OCI-LY7 (cell line): ENCODE measurements around the gene ASPHD1. TPM values are rescaled to one million over a fixed set of nuclear protein-coding genes. Genes with fewer than 3 reads are reported as not detected.

Source experiments
- BruUV-seq: library from RNA; stranded (reverse); fragments of 400-500 nt; replicated peaks from 2 replicates; lab custom pipeline; 2021; lab: Mats Ljungman, UMichigan
- CTCF ChIA-PET: fragments of 300-600 bp; sonication (Branson Sonifier 250); formaldehyde crosslinking; loops from one replicate; lab custom pipeline; 2022; ENCODE audit warnings: antibody characterized with exemption; ENCODE audit not compliant: unreplicated experiment; lab: Charles Lee
- POLR2A ChIA-PET: fragments of 300-600 bp; sonication (Branson Sonifier 250); formaldehyde crosslinking; loops from one replicate; lab custom pipeline; 2022; ENCODE audit warnings: antibody characterized with exemption; lab: Charles Lee
- DNase-seq: peaks from one replicate; pipeline ENCODE4 v3.0.0-alpha.2; 2015; ENCODE audit warnings: low spot score
- H2AFZ ChIP-seq: fragments of 200-600 bp; sonication (generic), shearing (Covaris generic); 2 replicates; pipeline ENCODE4 v1.6.1; 2014; ENCODE audit warnings: mild to moderate bottlenecking, antibody characterized with exemption, low read length, moderate library complexity
- H3K27ac ChIP-seq: fragments of 200-600 bp; sonication (generic); 2 replicates; pipeline ENCODE4 v1.5.1; 2014; ENCODE audit warnings: mixed run types, low read depth, mild to moderate bottlenecking, moderate library complexity, low read length, inconsistent platforms; ENCODE audit not compliant: poor library complexity, severe bottlenecking
- H3K36me3 ChIP-seq: fragments of 200-600 bp; sonication (generic); 2 replicates; pipeline ENCODE4 v1.6.1; 2014; ENCODE audit warnings: mild to moderate bottlenecking, antibody characterized with exemption, low read length, moderate library complexity, mixed read lengths; ENCODE audit not compliant: insufficient read depth
- H3K4me1 ChIP-seq: fragments of 200-600 bp; sonication (generic); 2 replicates; pipeline ENCODE4 v1.5.1; 2014; ENCODE audit warnings: mild to moderate bottlenecking, low read length; ENCODE audit not compliant: insufficient read depth, poor library complexity, severe bottlenecking
- H3K4me2 ChIP-seq: fragments of 200-600 bp; sonication (generic); 2 replicates; pipeline ENCODE4 v1.6.1; 2014; ENCODE audit warnings: mild to moderate bottlenecking, low read length
- H3K4me3 ChIP-seq: fragments of 200-600 bp; sonication (generic); 2 replicates; pipeline ENCODE4 v1.5.1; 2014; ENCODE audit warnings: mild to moderate bottlenecking, low read depth, low read length; ENCODE audit not compliant: poor library complexity, severe bottlenecking
- H3K79me2 ChIP-seq: fragments of 200-600 bp; sonication (generic); 2 replicates; pipeline ENCODE4 v1.6.1; 2016; ENCODE audit warnings: low read depth, mild to moderate bottlenecking, low read length, moderate library complexity, mixed read lengths; ENCODE audit not compliant: insufficient read depth
- H3K9me2 ChIP-seq: fragments of 200-600 bp; sonication (generic); 2 replicates; pipeline ENCODE4 v1.6.1; 2016; ENCODE audit warnings: mild to moderate bottlenecking, low read length, mixed read lengths; ENCODE audit not compliant: insufficient read depth
- H3K9me3 ChIP-seq: fragments of 200-600 bp; sonication (generic); 2 replicates; pipeline ENCODE4 v1.6.1; 2014; ENCODE audit warnings: mild to moderate bottlenecking, mixed run types, low read length, mixed read lengths
- H4K20me1 ChIP-seq: fragments of 200-600 bp; sonication (generic); 2 replicates; pipeline ENCODE4 v1.6.1; 2014; ENCODE audit warnings: mild to moderate bottlenecking, antibody characterized with exemption, low read length, moderate library complexity, mixed read lengths; ENCODE audit not compliant: insufficient read depth
- EZH2phosphoT487 ChIP-seq: fragments of 200-600 bp; sonication (generic); IDR thresholded peaks from 2 replicates; pipeline ENCODE4 v1.6.1; 2018; ENCODE audit warnings: low read depth, borderline replicate concordance, mild to moderate bottlenecking, mixed run types, antibody characterized with exemption, low read length, moderate library complexity, mixed read lengths
- intact Hi-C: fragments of 100-400 bp; cut with micrococcal nuclease; formaldehyde crosslinking; loops from one replicate; pipeline ENCODE4 v1.10.0; 2022; ENCODE audit not compliant: unreplicated experiment
- total RNA-seq, 2 experiments: library from RNA; depleted of rRNA in 1 of 2; stranded (reverse); fragments of >200 nt in 1 of 2; shearing (Covaris generic) in 1 of 2; gene quantifications; 2 replicates each; pipeline ENCODE4 v1.2.3, GENCODE V29; 2014 to 2022
- TF ChIP-seq, protein P1 (sequence below): fragments of 200-600 bp; sonication (generic); conservative IDR thresholded peaks from 2 replicates; pipeline ENCODE4 v1.5.1; 2014; ENCODE audit warnings: mild to moderate bottlenecking, antibody characterized with exemption, low read length, moderate library complexity, mixed read lengths

The ASPHD1 gene
- total RNA-seq, 2 experiments from 2014 or later, result 0.30 TPM; not detected in 1

DNA sequence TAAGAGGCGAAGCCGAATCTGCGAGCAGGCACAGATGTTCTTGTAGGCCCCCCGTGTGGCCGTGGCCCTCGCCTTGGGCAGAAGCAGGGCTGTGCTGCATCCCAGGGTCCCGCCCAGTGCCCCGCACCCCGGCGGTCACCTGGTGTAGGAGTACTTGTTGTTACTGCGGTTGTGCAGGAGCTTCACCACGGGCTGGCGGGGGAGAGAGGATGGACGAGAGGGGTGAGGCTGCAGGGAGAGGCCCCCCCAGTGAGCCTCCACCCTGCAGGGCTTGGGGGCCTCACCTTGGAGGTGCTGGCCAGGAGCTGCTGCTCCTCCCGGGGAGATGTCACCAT lies 11.4 kb downstream of the ASPHD1 start:
- ChIA-PET CTCF (no interaction called here), POLR2A (no interaction called here)
- no peaks in the 10 kb centered on the region for H3K9me2 ChIP-seq
- no peaks in the 10 kb centered on the region for H3K79me2 ChIP-seq
- TF ChIP-seq EZH2phosphoT487, result no peak
- TF ChIP-seq, protein P1, sequence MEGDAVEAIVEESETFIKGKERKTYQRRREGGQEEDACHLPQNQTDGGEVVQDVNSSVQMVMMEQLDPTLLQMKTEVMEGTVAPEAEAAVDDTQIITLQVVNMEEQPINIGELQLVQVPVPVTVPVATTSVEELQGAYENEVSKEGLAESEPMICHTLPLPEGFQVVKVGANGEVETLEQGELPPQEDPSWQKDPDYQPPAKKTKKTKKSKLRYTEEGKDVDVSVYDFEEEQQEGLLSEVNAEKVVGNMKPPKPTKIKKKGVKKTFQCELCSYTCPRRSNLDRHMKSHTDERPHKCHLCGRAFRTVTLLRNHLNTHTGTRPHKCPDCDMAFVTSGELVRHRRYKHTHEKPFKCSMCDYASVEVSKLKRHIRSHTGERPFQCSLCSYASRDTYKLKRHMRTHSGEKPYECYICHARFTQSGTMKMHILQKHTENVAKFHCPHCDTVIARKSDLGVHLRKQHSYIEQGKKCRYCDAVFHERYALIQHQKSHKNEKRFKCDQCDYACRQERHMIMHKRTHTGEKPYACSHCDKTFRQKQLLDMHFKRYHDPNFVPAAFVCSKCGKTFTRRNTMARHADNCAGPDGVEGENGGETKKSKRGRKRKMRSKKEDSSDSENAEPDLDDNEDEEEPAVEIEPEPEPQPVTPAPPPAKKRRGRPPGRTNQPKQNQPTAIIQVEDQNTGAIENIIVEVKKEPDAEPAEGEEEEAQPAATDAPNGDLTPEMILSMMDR, result no peak
- H3K4me3 ChIP-seq, result no peak overlapping the region
- no peak overlapping the region for H2AFZ ChIP-seq
- H3K27ac ChIP-seq, result no peak overlapping the region
- no peaks in the 10 kb centered on the region for H4K20me1 ChIP-seq
- intact Hi-C loops, result no loop called here
- DNase-seq, result no peak
- no TSS peak for BruUV-seq
- H3K4me2 ChIP-seq, result no peak overlapping the region
- no peaks in the 10 kb centered on the region for H3K9me3 ChIP-seq
- no peaks in the 10 kb centered on the region for H3K36me3 ChIP-seq
- H3K4me1 ChIP-seq, result no peaks in the 10 kb centered on the region

DNA sequence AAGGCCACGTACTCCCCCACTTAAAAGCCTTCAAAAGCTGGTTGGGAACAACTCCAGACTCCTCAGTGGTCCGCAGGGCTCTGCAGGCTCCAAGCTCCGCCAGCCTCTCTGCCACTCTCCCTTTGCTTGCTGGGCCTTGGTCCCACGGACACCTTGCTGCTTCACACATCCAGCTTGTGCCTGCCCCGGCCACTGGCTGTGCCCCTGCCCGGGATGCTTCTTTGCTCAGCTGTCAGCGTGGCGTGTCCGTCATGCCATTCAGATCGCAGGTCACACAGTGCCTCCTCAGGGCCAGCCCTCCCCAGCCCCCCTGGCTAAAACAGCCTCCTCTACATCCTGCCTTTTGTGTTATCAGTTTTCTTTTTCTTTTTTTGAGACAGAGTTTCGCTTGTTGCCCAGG lies 11.8 kb downstream of the ASPHD1 start:
- H4K20me1 ChIP-seq, result no peaks in the 10 kb centered on the region
- H2AFZ ChIP-seq, result no peak overlapping the region
- BruUV-seq, result no TSS peak
- no peak overlapping the region for H3K27ac ChIP-seq
- no peak for TF ChIP-seq EZH2phosphoT487
- TF ChIP-seq, protein P1, result no peak
- H3K4me3 ChIP-seq, result no peak overlapping the region
- ChIA-PET POLR2A (no interaction called here), CTCF (no interaction called here)
- H3K4me1 ChIP-seq, result no peaks in the 10 kb centered on the region
- no peaks in the 10 kb centered on the region for H3K36me3 ChIP-seq
- no peaks in the 10 kb centered on the region for H3K79me2 ChIP-seq
- intact Hi-C loops, result no loop called here
- H3K9me3 ChIP-seq, result no peaks in the 10 kb centered on the region
- H3K9me2 ChIP-seq, result no peaks in the 10 kb centered on the region
- no peak for DNase-seq
- H3K4me2 ChIP-seq, result no peak overlapping the region

DNA sequence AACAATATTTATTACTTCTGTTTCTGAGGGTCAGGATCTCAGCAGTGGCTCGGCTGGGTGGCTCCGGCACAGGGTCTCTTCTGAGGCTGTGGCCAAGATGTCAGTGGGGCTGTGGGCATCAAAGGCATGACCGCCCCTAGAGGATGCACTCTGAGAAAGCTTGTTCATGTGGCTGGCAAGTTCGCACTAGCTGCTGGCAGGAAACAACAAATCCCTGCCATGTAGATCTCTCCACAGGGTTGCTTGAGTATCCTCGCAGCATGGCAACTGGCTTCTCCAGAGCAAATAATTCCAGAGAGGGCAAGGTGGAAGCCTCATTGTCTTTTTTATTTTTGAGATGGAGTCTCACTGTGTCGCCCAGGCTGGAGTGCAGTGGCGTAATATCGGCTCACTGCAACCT lies 13.2 kb downstream of the ASPHD1 start:
- TF ChIP-seq, protein P1, result no peak
- TF ChIP-seq EZH2phosphoT487, result no peak
- H3K27ac ChIP-seq, result no peak overlapping the region
- H2AFZ ChIP-seq, result no peak overlapping the region
- intact Hi-C loops, result no loop called here
- H3K4me1 ChIP-seq, result no peaks in the 10 kb centered on the region
- POLR2A ChIA-PET, result interaction anchor here (1.9 kb wide), 1 partner anchor 9 kb away, joined by 5 read pairs; no protein-coding TSS in a partner anchor
- H3K4me3 ChIP-seq, result no peak overlapping the region
- no TSS peak for BruUV-seq
- no peaks in the 10 kb centered on the region for H4K20me1 ChIP-seq
- no peak overlapping the region for H3K4me2 ChIP-seq
- H3K36me3 ChIP-seq, result peaks cover 11% of the 10 kb centered on the region; the same call in 1 of the 2 replicates
- H3K9me3 ChIP-seq, result no peaks in the 10 kb centered on the region
- no peaks in the 10 kb centered on the region for H3K9me2 ChIP-seq
- no peaks in the 10 kb centered on the region for H3K79me2 ChIP-seq
- DNase-seq, result no peak
- CTCF ChIA-PET, result no interaction called here
